Left ventricle myocardium superior (tissue), 1 donor: ENCODE results near the gene SPATA4. TPM values are rescaled to one million over a fixed set of nuclear protein-coding genes. Genes with fewer than 3 reads are reported as not detected.

Experiments used
- total RNA-seq: library from RNA; stranded (reverse); fragmentation: NEBNext Ultra II Directional; extraction: Animal tissue kit (Norgen Biotek cat#: 25700); gene quantifications from one replicate; pipeline ENCODE4 v1.2.1, GENCODE V29; 2021
- donor health status: DM: no; HTN: yes; CAD: no; lungs with severe emphysema.

SPATA4 gene
- total RNA-seq, 1 donor from 2014 or later = not detected

Other genes starting within 250 kb of the SPATA4 start
- 0.25 TPM for gene WDR17, start 129.7 kb downstream of the SPATA4 start, total RNA-seq
- gene ASB5, start 73.6 kb upstream of the SPATA4 start, total RNA-seq = 3.1 TPM
- 81.0 TPM for gene SPCS3, start 124.4 kb upstream of the SPATA4 start, total RNA-seq